A204.1 (cell line): ENCODE measurements around the gene TAF1B.
A peak's percentile ranks its signal among the peaks of the same experiment; 100 is the strongest.

Experiments
- FAIRE-seq: peaks from 2 replicates; lab custom pipeline; 2012; peaks lifted over from hg19 to GRCh38; lab: Jason Lieb, UNC

Gene TAF1B

DNA sequence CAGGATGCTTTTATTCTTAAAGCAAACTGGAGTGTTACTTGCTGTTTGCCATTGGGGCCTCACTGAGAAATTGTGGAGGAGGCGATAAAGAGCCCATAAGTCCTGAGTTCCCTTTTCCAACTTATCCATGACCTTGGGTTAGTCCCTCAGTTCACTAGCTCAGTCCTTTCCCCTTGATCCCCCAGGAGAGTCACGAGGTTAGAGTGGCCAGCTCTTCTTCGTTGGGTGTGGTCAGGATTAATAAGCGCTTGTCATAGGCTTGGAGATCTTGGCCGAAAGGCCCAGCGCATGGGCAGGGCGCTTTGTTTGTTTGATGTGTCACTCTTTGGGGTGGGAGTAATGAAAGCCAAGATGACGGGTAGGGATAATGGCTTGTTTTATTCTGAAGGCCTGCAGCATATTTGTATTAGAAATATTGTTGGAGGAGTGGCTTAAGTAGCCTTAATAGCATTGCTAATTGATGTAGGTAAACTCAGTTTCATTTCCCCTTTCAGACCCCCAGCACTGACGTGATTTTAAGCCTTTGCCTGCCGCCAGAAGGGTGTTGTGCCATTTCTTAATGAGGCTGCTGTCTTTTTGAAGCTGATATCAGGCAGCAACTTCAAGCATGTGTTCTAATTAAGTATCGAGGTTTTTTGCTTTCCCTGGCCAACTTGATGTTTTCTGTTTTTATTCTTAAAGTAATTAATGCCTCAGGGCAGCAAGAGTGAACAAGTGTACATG is 123.9 kb downstream of the TAF1B start:
- no peak for FAIRE-seq

DNA sequence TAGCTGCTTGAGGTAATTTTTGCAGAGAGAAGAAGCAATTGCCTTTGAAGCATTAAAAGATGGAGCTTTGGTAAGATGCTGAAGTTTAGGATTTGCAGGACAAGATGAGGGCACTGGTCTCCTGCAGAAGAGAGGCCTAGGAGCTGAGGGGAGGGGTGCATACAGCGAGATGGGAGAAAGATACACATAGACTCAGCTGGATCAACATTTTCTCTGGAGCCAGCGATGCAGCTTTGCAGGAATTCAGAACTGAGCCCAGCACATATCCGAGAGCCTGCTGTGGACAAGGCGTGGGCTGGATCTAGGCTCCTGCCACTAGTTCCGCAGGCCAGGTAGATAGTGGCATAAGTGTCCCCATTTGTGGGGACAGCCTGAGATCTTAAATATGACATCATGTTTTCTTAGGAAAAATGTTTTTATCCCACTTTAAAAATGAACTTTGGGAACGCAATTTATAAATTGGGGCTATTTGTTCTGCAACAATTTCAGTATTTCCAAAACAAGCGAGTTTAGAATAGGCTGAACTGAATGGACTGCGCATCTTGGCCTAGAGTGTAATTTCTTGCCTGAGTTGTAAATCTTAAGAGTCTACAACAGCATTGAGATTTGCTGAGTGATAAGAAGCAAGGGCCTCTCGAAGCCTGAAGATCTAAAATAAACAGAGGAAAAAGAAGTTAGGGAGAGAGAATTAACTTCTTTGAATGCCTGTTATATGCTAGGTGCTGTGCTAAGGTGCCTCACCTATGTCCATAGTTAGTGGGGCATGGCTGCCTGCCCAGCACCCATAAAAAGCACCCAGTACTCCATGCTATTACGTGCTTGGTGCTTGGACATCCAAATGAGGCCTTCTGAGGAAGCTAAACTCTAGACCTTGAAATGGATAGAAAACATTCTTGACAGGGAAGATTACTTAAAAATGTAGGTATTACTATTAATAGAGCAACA is 125.6 kb downstream of the TAF1B start:
- no peak for FAIRE-seq

DNA sequence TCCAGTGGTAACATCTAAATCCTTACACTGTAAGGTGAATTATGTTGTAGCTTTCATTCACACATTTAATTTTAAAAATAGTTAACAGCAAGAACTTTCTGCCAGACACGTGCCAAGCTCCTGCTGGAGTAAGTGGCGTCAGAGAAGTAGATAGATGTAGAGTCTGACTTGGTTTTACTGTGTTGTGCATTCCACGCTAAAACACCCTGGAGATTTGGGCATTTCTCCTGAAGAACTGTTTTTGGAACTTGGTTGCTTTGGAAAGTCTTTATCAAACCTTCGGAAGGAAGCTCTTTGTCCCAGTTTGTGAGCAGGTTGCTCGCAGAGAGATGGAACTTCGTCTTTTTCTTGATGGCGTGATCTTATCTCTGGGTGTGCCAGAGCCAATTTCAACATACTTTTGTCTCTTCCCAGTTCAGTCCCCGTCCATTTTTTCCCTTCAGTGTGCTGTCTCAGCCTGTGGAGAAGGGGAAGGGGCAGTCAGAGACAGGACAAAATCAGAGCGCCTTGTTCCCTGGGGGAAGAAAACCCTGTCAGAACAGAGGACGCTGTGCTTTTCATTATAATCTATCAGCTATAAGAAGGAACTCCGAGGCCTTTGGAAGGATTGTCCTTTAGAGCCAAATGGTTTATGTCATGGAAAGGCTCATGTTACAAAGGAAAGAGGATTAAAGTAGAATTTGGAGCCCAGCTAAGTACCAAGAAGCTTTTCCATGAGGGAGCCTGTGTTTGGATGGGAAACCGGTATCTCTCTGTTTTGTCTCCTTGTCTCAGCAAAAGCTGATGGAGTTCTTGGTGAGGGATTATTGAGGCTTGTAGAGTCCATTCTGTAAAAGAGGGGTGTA is 127.1 kb downstream of the TAF1B start:
- no peak for FAIRE-seq

DNA sequence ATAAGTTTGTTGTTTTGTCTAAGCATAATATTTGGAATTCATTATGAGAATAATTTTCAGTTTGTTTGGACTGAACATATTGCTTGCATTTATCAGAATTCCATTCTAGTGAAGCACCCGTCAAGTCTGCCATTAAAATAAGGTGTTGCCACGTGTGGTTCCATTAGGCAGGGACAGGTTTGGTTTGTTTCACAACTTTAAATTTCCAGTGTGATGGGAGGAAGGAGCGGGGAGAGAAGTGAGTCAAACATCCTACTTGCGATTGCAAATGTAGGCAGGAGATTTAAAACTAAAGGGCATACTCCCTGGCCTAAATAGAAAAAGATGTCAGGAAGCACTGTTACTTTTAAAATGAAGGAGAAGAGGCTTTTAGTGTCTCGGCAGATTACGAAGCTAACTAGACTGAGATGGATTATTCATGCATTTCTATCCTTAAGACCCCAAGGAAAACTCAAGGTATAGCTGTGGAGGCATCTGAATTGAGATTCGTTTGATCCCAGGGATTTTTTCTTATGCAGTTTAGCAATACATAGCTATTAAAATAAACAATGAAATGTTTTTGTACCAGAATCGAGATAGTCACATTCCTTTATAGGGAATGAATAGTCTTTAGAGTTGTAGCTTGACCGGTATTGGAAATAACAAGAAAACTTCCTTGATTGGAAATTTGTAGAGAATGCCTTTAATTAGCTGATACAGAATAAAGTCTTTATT is 128.0 kb downstream of the TAF1B start:
- no peak for FAIRE-seq

DNA sequence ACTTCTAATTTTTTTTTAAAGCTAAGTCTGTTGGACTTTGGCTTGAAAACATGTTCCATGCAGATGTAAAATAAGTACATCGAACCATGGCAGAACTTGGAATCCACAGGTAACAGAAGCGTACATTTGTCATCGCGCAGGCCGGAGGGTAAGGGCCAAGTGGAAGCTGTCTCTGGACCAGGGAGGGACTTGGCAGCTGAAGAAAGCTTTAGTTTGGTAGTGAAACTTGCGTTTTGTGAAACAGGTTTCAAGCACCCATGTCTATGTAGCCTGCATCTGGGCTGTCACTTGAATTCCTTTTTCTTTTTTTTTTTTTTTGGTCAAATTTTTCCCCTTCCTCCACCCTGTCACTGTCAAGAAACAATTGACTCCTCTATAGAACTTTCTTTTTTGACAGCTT is 128.6 kb downstream of the TAF1B start:
- FAIRE-seq, result no peak

DNA sequence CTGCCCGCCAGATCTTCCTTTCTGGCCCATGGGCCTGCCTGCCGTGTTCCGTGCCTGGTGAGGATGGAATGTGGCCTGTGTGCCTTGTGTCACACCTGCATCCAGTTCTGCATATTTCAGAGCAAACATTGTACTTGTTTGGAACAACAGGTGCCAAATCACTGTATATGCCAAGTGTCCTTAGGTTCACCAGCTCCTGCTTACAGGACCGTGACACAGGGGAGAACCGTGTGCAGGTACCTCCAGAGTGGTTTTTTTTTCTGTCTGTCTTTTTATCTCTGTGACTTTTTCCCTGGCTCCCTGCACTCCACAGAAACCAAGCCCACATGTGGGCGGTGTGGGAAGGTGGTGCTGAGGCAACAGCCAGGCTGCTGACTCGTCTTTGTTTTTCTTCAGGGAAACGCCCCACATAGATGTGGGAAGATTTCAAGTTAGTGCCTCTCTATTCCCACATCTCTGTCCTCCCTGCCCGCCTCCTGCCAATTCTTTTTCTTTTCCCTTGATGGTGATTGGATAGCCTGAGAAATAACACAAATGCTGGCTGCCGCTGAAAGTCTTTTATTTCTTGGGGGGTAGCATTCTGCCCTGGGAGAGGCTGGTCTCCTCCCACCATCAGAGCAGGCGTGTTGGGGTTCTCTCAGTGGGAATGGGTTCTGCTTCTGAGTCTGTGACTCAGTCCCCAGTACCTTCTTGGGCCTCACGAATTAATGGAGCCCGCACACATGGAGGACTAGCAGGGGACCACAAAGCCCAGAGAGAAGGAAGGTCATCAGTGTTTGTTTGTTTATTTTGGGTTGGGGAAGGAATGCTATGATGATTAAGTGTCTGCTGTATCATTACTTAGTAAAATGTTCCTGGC is 129.6 kb downstream of the TAF1B start:
- no peak for FAIRE-seq

DNA sequence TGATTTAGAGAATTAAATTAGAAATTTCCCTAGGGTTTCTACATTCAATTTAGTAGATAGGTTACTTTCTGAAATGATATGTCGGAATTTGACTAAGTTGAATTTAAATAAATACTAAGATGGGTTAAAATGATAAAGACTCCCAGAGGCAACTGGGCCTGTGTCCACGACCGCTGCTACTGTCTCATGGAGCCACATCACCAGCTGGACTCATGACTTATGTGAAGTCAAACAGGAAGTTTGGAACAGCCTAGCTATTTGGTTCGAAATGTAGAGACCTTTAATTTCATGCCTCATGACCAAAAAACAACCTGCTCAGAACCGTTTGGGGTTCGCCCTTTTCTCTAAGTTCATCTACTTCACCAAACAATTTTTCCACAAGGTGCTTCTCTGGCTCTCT is 130.4 kb downstream of the TAF1B start:
- no peak for FAIRE-seq

DNA sequence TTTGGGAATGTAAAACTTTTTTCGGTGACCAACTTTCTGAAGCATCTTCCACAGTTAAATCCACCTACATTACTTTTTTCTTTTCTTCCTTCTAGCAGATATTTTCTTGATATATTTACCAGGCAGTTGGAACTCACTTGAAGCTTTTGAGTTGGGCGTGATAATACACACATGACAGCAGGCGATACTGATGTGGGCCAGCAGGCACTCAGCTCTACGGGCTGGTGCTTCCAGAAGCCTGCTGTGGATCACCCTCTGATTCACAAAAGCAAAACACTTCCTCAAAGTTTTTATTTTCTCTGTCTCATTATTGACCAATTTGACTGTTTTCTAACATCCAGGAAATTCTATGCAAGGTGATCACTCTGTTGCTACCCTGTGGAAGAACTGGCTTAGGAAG is 131.1 kb downstream of the TAF1B start:
- no peak for FAIRE-seq

DNA sequence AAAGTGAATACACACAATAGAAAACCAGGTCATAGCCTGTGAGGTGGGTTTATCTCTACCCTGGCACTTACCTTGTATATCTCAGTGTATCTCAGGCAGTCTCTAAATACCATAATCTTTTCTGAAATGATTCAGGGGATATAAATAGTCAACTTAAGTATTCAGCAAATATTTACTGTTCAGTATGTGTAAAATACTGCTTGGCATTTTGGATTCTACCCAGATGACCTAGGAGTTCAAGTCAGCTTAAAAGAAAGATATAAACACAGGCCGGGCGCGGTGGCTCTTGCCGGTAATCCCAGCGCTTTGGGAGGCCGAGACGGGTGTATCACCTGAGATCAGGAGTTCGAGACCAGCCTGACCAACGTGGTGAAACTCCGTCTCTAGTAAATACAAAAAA is 132.1 kb downstream of the TAF1B start:
- no peak for FAIRE-seq

DNA sequence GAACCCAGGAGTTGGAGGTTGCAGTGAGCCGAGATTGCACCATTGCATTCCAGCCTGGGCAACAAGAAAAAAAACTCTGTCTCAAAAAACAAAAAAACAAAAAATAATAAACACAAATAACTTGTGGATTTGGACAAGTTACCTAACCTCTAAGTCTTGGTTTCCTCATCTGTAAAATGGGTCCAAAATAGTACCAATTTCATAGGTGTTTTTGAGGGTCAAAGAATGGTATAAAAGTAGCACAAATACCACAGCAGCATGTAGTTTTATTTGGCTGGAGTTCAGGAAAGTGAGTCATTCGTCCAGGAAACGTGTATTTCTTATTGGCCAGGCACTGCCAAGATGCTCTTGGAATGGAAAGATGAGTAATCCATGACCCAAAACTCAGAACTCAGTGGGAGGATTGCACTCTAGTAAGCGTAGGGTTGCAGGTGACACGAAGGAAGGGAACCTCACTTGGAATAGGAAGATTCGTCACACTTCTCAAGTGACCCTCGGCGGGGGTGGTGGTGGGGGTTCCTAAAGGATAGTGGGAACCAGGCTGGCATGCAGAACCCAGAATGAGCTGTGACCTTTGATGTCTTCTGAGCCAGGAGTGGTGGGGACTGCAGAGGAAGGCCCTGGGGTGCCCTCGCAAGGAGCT is 132.7 kb downstream of the TAF1B start:
- peak; percentile 52 for FAIRE-seq

DNA sequence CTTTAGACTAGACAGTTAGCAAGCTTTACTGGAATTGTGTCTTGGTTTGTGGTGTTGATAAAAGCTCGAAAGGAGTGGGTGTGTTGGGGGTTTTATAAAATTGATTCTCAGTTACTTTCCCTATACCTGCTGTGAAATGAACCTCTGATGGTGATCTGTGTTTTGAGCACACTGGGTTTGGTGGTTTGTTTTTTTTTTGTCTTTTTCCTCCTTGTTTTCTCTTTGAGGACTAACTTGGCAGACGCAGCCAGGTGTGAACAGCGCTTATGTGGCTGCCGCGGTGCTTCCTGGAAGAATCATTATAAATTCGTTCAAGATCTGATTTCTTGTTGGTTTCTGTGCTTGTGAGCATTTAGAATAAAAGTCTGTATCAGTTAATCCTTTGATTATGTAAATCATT is 136.7 kb downstream of the TAF1B start:
- FAIRE-seq, result no peak

DNA sequence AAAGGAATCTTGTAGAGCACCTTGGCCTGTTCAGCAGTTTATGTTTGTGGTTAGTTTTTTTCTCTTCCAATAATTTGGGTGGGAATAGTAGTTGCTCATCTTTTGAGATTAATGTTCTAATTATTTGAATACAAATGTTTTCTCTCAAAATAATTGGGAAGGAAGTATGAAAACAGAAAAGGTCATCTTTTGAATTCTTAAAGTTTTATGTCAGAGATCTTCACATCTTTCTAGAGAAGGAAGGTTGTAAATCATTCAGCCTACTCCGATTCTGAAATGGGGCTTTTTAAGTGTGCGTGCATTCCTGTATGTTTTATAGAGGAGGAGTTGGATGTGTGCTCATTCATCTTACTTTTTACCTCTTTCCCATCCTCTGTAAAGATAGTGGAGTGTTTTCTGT is 137.2 kb downstream of the TAF1B start:
- no peak for FAIRE-seq

DNA sequence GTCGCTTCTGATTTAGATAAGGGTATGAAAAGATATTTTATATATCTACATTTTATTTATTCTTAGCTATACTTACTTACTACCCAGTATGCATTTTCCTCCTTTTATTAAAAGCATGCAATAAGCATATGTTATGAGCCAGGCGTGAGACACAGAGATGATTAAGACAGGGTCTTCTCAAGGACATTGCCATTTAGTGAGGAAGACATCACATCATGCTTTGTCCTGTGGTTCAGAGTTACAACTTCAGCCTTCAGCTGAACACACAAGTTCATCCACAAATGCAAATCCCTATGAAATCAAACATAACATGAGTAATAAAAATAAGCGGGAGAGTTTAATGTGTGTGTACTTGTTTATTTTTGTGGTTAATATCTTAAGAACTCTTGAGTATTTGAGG is 138.4 kb downstream of the TAF1B start:
- FAIRE-seq, result no peak

DNA sequence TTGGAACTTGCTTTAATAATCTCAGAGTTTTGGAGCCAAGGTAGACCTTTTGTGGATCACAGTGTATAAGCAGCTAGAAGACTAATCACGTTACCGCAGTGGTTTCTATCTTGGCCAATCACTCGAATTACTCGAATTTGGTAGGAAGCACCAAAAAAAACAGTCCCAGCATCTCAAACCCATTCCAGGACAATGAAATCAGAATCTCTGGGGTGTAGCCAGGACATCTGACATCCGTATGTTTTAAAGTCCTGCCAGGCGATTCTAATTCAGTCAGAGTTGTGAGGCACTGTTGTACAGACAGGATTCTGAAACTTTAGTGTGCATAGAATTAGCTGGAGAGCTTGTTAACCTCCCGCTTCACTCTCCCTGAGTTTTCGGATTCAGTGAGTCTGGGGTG is 139.0 kb downstream of the TAF1B start:
- FAIRE-seq, result no peak

DNA sequence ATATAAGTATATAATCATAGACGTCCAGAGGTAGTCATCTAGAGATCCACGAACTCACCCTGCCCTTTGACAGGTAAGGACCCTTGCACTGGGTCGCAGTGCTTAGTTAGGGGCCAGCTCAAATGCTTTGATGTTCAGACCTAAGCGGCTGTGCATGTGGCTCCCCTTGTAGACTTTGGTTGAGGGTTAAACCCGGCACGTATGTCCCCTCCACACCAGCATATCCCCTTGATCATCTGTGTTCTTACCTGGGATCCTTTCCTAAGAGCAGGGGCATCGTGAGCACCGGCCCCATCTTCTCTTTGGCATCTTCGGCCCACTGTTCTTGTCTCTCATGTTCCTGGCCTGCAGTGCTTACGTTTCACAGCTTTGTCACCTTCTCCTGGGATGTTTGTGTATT is 139.6 kb downstream of the TAF1B start:
- FAIRE-seq, result no peak

DNA sequence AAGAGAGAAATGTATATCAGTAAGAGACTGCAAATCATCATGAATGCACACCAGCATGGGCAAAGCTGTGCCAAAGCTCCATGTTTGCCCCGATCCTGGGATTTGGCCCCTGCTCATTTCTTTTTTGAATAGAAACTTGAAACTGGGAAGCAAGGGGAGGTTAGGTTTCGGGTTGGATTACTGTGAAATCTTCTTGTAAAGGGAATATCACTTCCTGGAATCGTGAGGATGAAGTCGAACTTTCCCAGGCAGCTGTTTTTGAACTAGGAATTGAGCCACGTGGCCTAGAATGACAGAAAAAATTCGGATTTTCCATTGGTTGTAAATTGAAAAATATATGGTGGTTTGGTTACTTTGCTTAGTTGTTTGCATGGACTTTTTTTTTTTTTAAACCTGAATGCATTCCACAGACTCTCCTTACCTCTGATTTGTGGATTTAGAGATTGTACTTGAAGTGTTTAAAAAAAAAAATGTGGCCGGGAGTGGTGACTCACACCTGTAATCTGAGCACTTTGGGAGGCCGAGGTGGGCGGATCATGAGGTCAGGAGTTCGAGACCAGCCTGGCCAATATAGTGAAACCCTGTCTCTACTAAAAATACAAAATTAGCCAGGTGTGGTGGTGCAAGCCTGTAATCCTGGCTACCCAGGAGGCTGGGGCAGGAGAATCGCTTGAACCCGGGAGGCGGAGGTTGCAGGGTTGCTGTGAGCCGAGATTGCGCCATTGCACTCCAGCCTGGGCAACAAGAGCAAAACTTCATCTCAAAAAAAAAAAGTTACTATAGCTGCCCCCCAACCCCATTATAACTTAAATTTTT is 140.3 kb downstream of the TAF1B start:
- FAIRE-seq, result no peak
